GM12801 (cell line): ENCODE data around the gene CRACR2B.

Experiments
- TF ChIP-seq, protein P1 (sequence below): IDR thresholded peaks from one replicate; pipeline ENCODE4 v1.5.1; 2011; ENCODE audit warnings: control low read depth; ENCODE audit not compliant: insufficient read length; ENCODE audit errors: extremely low read depth

The CRACR2B gene

DNA sequence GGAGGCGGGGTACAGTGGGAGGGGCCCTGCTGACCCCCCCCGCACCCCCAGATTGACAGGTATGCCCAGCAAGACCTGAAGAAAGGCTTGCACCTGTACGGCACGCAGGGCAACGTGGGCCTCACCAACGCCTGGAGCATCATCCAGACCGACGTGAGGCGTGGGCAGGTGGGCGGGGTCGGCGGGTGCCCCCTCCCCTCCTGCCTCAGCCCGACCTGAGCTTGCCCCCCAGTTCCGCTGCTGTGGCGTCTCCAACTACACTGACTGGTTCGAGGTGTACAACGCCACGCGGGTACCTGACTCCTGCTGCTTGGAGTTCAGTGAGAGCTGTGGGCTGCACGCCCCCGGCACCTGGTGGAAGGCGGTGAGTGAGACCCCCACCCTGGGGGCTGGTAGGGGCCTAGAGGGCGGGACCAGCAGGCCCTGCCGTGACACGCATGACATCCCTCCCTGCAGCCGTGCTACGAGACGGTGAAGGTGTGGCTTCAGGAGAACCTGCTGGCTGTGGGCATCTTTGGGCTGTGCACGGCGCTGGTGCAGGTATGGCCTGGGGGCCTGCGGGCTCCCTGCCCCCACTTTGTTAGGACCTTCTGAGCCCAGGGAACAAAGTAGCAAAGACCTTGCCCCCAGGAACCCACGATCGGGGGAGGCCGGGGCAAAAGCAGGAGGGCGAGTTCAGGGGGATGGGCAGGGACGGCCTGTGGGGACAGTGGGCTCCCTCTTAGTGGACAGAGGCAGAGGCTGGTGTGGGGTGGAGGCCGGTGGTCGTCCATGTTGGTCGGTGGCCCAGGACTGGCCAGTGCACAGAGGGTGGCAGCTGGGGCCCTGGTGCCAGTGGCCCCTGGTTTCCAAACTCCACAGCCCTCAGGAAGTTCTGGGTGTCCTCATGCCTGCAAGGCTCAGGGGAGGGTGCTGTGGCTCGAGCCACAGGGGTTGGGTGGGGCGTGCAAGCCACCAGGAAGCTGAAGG lies 38.0 kb downstream of the CRACR2B start:
- TF ChIP-seq, protein P1, sequence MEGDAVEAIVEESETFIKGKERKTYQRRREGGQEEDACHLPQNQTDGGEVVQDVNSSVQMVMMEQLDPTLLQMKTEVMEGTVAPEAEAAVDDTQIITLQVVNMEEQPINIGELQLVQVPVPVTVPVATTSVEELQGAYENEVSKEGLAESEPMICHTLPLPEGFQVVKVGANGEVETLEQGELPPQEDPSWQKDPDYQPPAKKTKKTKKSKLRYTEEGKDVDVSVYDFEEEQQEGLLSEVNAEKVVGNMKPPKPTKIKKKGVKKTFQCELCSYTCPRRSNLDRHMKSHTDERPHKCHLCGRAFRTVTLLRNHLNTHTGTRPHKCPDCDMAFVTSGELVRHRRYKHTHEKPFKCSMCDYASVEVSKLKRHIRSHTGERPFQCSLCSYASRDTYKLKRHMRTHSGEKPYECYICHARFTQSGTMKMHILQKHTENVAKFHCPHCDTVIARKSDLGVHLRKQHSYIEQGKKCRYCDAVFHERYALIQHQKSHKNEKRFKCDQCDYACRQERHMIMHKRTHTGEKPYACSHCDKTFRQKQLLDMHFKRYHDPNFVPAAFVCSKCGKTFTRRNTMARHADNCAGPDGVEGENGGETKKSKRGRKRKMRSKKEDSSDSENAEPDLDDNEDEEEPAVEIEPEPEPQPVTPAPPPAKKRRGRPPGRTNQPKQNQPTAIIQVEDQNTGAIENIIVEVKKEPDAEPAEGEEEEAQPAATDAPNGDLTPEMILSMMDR, result no peak

DNA sequence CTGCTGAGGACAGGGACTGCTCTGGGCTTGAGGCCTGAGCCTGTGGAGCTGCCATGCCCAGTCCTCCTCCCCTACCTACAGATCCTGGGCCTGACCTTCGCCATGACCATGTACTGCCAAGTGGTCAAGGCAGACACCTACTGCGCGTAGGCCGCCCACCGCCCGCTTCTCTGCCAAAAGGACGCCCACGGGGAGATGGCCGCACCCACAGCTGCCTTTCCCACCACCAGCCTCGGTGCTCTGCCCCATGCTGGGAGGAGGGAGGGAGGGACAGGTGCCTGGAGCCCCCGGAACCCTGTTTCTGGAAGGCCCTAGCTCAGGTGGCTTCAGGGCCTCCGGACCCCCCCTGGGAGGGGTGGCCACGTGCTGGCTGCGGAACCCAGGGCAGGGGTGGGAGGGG lies 38.8 kb downstream of the CRACR2B start:
- TF ChIP-seq, protein P1, result no peak

DNA sequence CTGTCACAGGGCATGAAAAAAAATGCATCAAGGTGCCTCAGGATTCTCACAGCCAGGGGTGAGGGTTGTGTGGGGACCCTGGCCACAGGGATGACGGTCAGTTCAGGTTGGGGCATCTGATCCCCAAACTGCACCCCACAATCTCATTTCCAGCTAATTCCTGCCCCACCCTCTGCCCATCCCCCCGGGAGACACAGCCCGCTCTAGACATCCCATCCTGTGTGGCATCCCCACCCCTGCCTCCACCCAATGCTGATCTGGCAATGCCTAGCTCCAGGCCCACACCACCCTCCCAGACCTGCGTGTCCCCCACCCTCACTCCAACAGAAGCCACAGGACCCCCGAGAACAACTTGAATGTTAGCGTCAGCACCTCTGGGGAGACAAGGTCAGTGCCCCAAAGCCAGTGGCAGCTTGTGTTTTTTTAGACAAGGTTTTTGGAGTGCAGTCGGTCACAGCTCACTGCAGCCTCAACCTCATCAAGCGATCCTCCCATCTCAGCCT lies 40.2 kb downstream of the CRACR2B start:
- TF ChIP-seq, protein P1, result no peak

DNA sequence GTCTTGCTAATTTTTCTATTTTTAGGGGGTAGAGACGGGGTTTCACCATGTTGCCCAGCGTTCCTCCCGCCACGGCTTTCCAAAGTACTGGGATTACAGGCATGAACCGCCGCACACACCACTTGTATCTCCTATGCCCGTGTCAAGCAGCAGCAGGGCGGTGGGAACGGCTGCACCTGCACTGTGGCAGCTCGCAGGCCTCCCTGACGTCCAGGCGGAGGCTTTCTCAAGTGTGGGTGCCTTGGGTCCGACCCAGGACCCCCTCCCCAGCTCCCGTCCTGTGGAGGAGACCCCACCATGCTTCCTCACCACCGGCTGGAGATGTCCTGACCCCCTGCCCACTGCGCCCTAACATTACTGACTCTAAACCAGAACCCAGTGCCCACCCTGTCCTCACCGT lies 40.7 kb downstream of the CRACR2B start:
- TF ChIP-seq, protein P1, result no peak

DNA sequence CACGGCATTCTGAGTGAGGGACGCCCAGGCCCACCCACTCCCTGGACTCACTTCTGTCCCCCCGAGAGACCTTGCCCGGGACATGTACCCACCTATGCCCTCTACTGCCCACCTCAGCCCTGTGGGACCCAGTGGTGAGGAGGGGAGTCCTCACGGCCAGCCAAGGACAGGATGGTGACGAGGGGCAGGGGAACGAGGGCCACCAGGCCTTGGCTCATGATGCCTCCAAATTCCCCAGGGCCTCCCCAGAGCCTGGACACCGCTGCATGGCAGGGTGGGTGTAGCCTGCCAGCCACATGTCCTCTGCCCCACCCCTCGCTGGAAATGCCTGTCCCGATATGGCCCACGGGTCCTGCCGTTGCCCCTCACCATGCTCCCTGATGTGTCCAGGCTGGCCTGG lies 41.1 kb downstream of the CRACR2B start:
- TF ChIP-seq, protein P1, result no peak

DNA sequence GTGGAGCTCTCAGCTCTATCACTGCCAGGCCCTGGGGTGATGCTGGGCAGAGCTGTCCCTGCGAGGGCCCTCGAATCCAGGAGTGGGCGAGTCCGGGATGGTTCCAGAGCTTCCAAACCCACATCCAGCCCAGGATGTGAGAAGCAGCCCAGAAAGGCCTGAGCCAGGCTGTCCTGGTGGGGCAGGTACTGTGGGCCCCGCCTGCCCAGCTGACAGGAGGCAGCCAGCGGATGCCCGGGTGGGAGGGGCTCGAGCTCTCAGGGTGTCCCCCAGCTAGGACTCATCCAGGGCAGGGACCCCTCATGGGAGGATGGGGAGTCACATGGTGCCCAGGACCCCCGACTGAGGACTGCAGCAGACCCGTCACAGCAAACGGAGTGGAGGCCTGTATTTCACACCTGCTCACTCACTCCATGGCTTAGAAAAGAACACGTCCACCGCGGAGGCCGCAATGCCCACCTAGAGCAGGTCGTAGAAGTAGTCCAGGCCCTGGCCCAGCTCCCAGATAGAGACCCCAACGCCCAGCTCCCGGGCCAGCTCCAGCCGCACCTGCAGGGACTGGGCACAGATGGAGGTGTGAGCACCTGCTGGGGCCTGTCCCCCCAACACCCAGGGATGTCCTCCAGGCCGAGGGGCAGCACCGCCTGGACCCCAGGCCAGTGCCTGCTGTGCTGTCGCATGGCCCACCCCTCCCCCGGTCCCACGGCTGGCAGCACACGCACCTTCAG lies 41.8 kb downstream of the CRACR2B start:
- TF ChIP-seq, protein P1, result no peak

DNA sequence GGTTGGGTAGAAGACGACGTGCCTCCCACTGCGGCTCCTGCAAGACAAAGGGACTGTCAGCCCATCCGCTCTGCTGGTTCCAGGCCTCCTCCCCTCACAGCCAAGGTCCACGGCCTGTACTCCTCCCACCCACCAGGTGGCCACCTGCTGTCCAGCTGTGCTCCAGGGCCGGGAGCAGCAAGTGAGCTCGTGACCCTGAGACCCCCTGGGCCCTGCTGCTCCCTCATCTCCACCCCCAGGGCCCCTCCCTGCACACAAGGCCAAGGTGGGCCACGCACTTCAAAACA lies 42.4 kb downstream of the CRACR2B start:
- TF ChIP-seq, protein P1, result no peak
